Fibroblast of pulmonary artery (primary cell): ENCODE results near the gene NCLN.

ENCODE experiments used
- DNase-seq: peaks from one replicate; pipeline ENCODE4 v3.0.0-alpha.2; 2010; ENCODE audit warnings: low read depth
- H3K4me3 ChIP-seq: replicated peaks from 2 replicates; pipeline ENCODE4 v1.5.1; 2011; ENCODE audit warnings: low read depth, mild to moderate bottlenecking, control low read depth, low read length, moderate library complexity
- TF ChIP-seq, protein P1 (sequence below): IDR thresholded peaks from 2 replicates; pipeline ENCODE4 v1.5.1; 2011; ENCODE audit warnings: mild to moderate bottlenecking, control low read depth, low read length, inconsistent platforms; ENCODE audit errors: missing control alignments

The NCLN gene

DNA sequence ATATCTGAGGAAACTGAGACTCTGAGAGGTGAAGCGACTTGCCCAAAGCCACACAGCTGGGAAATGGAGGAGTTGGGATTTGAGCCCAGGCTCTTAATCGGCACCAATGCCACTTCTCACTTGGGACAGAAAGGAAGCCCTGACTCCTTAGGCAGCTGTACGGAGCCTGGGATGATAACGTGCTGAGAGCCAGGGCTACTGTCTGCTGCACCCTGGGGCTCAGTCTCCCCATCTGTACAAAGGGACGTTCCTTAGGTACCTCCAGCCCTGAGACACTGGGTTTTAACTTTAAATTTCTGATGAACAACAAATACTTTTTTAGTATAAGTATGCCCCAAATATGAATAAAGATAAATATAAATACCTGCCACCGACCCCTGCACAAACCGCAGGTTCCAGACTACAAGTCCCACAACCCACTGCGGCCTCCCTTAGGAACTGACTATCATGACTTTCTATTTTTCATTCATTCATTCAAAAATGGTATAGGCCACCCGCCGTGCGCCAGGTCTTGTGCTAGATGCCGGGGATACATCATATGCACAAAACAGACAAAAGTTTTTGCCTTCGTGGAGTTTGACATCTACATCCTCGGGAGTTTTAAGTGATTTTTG, 776 bp upstream of the NCLN start:
- TF ChIP-seq, protein P1, sequence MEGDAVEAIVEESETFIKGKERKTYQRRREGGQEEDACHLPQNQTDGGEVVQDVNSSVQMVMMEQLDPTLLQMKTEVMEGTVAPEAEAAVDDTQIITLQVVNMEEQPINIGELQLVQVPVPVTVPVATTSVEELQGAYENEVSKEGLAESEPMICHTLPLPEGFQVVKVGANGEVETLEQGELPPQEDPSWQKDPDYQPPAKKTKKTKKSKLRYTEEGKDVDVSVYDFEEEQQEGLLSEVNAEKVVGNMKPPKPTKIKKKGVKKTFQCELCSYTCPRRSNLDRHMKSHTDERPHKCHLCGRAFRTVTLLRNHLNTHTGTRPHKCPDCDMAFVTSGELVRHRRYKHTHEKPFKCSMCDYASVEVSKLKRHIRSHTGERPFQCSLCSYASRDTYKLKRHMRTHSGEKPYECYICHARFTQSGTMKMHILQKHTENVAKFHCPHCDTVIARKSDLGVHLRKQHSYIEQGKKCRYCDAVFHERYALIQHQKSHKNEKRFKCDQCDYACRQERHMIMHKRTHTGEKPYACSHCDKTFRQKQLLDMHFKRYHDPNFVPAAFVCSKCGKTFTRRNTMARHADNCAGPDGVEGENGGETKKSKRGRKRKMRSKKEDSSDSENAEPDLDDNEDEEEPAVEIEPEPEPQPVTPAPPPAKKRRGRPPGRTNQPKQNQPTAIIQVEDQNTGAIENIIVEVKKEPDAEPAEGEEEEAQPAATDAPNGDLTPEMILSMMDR, result no peak
- DNase-seq, result peak; percentile 79
- H3K4me3 ChIP-seq, result peak overlapping the region; percentile 75

DNA sequence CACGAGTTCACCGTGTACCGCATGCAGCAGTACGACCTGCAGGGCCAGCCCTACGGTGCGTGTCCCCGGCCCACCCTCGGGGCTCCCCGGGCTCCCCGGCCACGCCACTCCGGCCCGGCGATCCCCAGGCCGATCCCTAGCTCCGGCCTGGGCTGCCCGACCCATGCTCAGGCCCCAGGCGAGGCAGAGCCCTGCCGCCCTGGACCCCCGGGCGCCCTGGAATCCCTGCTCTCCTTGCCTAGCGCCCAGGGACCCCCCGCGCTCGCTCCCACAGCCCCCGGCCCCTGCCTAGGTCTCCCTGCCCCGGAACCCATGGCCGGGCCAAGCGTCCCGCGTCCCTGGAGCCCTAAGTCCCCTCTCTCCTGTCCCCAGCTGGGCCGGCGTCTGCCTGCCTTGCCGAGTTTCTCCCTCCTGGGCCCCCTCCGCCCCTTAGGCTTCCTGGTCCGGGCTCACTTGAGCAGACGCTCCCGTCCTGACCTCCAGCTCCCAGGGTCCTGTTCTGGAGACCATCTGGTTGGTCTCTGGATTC, 494 bp downstream of the NCLN start:
- no peak for DNase-seq
- H3K4me3 ChIP-seq, result peak overlapping the region; percentile 75
- TF ChIP-seq, protein P1, result no peak

DNA sequence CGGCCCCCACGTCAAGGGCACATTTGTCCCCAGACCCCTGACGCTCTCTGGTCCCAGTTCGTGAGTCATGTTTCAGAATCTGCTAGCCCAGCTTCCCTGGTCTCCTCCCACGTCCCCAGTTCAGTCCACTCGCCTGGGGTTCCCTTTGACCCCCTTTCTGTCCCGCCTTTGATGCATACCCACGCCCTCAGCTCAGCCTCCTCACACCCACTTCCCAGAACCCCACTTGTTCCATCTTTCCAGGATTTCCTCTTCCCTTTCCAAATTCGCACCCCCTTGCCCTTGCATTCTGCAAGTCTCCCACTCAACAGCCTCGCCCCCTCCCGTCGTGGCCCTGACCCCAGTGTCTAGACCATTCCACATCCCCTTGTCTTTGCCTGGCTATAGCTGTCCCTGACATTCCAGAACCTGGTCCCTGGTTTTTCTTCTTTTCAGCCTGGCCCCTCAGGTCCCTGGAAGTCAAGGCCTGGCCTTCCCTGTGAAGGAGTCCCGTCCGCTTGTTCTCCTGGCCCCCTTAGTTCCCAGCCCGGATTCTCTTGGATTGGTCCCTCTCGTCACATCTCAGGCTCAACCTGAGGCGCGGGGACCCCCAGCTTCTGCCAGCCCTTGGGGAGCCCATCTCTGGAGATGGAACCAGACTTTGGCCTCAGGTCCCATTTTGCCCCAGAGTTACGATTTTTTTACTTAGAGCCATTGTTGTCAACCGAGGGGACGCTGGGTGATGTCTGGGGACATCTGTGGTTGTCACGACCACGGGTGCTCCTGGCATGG, 1.3 kb downstream of the NCLN start:
- TF ChIP-seq, protein P1, result no peak
- DNase-seq, result no peak
- H3K4me3 ChIP-seq, result peak overlapping the region; percentile 75

DNA sequence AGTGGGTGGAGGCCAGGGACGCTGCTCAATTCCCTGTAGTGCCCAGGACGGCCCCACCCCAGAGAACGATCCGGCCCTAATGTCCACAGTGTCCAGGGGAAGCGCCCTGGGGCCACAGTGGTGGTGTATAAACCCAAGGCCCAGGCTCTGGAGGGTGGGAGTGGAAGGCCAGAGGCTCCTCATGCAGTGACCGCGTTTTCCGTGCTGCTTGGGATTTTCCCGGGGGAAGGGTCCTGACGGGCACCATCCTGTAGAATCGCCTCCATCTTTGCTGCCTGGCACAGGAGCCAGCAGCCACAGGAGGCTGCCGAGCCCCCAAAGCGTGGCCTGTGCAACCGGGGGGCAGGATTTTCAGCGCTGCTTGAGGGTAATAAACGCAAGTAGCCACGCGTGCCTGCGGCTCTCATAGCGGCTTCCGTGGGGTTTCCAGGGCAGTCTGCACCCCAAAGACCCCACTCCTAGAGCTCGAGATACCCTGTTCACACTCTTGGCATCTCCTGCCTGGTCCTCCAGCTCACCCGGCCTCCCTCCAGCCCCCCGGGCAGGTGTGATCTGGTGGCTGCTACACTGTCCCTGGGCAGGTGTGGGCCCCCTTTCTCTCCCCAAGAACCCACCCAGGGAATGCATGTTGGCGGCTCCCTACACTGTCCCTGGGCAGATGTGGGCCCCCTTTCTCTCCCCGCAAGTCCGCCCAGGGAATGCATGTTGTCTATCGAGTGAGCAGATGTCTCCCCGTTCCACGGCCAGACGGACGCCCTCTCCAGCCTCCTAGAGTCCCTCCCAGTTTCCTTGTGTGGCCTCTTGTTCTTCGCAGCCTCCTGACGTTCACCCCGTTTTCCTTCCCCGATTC, 2.2 kb downstream of the NCLN start:
- TF ChIP-seq, protein P1, result no peak

DNA sequence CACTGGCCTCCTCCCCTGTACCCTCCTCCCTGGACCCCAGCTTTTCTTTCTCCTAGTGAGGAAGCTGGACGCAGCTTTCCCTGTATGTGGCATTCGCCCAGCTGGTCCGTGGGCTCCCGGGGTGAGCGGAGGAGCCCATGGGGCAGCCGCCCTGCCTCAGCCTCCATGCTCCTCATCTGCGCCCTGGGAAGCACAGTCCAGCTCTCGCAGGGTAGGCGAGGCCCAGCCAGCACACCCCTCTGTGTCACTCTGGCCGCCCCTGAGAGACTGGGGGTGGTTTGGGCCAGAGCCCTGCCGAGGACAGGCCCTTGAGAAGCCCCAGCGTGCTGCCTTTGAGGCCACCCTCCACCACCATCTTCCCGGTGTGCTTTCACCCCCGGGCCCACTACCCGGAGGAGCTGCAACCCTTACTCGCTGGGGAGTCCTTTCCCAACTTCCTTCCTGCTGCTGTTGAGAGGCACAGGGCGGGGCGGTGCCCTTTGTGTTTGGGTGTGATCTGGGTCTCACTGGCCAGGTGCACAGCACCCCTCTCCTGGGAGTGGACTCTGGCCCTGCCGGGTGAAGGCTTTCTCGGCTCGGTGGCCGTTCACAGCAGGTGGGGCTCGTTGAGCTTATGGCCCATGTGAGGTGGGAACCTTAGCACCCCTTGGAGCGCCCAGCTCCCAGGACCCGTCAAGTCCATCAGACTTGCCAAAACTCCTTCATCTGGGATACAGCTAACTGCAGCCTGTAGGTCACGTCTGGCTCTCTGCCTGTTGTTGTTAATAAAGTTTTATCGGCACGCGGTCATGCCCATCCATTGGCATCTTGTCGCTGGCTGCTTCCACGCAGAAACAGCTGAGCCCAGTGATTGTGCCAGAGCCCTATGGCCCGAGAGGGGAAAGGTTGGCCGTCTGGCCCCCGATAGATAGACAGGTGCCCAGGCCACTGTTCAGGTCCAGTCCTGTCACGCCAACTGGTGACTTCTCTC, 3.2 kb downstream of the NCLN start:
- DNase-seq, result no peak
- no peak overlapping the region for H3K4me3 ChIP-seq
- TF ChIP-seq, protein P1, result no peak

More for the DNA sequence above, 2.2 kb downstream of the NCLN start:
- no peak overlapping the region for H3K4me3 ChIP-seq
- DNase-seq, result no peak
